GM19455 (cell line): Measurements from ENCODE around the gene PRCD.

Source experiments
- ATAC-seq: cut with Tn5 transposase; IDR thresholded peaks from one replicate; pipeline ENCODE4 v1.9.1; 2021; ENCODE audit not compliant: unreplicated experiment

Gene PRCD

GRCh38 chr17:76539631-76540271 is at the start of gene PRCD:
PRCD (plus strand) TSS chr17:76540044; CDS start chr17:76540142, 98 bp downstream.
- no peak for ATAC-seq

GRCh38 chr17:76490112-76490710 is 49.6 kb upstream of the PRCD start:
- ATAC-seq: no peak

- ATAC-seq: no peak
These were observed 48.3 kb upstream of the PRCD start for GRCh38 chr17:76491271-76492122.

- peak; percentile 45 for ATAC-seq
These were observed 47.5 kb upstream of the PRCD start for GRCh38 chr17:76492123-76492988.

- peak; percentile 46 for ATAC-seq
These were observed 46.8 kb upstream of the PRCD start for GRCh38 chr17:76492989-76493501.

GRCh38 chr17:76493505-76494167 is 46.2 kb upstream of the PRCD start:
- peak; percentile 5 for ATAC-seq

- no peak for ATAC-seq
These were observed 44.0 kb upstream of the PRCD start for GRCh38 chr17:76495663-76496400.

- no peak for ATAC-seq
These were observed 43.4 kb upstream of the PRCD start for GRCh38 chr17:76496464-76496863.

- no peak for ATAC-seq
These were observed 42.2 kb upstream of the PRCD start for GRCh38 chr17:76497699-76497978.

- no peak for ATAC-seq
These were observed 41.6 kb upstream of the PRCD start for GRCh38 chr17:76497979-76498875.

GRCh38 chr17:76498876-76499251 is 41.0 kb upstream of the PRCD start:
- no peak for ATAC-seq

- no peak for ATAC-seq
These were observed 40.6 kb upstream of the PRCD start for GRCh38 chr17:76499267-76499667.

GRCh38 chr17:76500074-76500746 is 39.6 kb upstream of the PRCD start:
- no peak for ATAC-seq

- no peak for ATAC-seq
These were observed 39.2 kb upstream of the PRCD start for GRCh38 chr17:76500747-76501017.

- peak; percentile 66 for ATAC-seq
These were observed 38.6 kb upstream of the PRCD start, which contains the start of gene RHBDF2 for GRCh38 chr17:76501018-76501826. RHBDF2 (minus strand) TSS chr17:76501423; CDS start chr17:76481524, 19,899 bp downstream.

- no peak for ATAC-seq
These were observed 38.0 kb upstream of the PRCD start for GRCh38 chr17:76501827-76502307.
